ENCODE measurements around the gene ROR1.

ROR1 gene

DNA sequence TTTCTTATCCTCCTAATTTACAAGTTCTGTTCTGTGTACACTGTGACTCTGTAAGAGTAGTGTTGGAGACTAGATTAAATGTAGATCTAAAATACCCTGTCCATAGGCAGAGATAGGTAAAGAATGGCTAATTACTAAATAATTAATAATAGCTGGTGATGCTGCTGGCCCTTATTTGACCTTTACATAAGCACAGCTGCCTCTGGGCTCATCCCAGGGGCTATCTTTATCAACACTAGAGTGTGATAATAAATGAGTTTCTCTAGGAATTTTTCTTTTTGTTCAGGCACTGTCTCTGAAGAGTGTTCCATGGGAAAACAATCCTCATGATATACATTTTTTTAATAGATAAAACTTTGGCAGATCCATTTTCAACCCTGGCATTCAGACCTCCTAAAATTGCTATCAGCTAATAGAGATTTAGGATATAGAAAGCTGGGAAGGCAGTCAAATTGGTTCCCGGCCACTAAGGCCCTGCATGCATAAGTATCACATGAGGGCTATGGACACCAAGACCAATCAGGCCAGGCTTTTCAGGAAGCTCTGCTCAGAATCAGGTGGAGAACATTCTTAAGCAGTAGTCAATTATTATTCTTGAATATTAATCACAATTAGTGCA lies 107.2 kb downstream of the ROR1 start:
- H3K4me3 ChIP-seq (ENCODE audit: control insufficient read depth, low read depth, low read length) = no peak overlapping the region
- TF ChIP-seq, protein P1, sequence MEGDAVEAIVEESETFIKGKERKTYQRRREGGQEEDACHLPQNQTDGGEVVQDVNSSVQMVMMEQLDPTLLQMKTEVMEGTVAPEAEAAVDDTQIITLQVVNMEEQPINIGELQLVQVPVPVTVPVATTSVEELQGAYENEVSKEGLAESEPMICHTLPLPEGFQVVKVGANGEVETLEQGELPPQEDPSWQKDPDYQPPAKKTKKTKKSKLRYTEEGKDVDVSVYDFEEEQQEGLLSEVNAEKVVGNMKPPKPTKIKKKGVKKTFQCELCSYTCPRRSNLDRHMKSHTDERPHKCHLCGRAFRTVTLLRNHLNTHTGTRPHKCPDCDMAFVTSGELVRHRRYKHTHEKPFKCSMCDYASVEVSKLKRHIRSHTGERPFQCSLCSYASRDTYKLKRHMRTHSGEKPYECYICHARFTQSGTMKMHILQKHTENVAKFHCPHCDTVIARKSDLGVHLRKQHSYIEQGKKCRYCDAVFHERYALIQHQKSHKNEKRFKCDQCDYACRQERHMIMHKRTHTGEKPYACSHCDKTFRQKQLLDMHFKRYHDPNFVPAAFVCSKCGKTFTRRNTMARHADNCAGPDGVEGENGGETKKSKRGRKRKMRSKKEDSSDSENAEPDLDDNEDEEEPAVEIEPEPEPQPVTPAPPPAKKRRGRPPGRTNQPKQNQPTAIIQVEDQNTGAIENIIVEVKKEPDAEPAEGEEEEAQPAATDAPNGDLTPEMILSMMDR (conservative IDR thresholded peaks at IDR 0.05; ENCODE audit: control insufficient read depth, insufficient read depth, low read depth, low read length) = no peak
- no peak for DNase-seq (ENCODE audit: low read depth)

DNA sequence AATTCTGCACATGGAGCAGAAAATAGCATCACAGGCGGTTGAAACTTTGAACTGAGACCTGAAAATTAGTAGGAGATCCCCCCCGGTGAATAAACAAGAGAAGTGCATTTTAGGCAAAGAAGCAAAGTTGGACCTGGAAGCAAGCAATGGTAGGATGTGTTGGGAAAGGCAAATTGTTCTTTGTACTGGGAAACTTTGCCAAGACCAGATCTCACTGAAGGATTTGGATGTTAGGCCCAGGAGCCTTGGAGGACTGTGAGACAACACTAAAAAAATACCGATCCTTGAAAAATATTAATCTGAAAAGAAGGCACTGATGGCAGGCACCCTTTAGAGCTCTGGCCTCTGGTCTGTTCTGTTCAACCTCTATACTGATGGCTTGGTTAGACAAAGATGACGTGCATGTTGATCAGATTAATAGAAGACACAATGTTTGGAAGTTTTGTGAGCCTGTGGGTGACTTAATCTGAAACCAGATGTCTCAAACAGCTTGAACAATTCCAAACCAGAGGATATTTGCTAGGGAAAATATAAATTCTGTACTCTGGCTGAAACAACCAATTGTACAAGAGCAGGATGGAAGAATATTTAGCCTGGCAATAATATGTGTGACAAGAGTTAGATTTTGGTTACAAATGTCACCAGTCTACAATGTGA lies 108.4 kb downstream of the ROR1 start:
- DNase-seq (ENCODE audit: low read depth) = peak; percentile 77
- H3K4me3 ChIP-seq (ENCODE audit: control insufficient read depth, low read depth, low read length) = no peak overlapping the region
- TF ChIP-seq, protein P1 (conservative IDR thresholded peaks at IDR 0.05; ENCODE audit: control insufficient read depth, insufficient read depth, low read depth, low read length) = no peak

DNA sequence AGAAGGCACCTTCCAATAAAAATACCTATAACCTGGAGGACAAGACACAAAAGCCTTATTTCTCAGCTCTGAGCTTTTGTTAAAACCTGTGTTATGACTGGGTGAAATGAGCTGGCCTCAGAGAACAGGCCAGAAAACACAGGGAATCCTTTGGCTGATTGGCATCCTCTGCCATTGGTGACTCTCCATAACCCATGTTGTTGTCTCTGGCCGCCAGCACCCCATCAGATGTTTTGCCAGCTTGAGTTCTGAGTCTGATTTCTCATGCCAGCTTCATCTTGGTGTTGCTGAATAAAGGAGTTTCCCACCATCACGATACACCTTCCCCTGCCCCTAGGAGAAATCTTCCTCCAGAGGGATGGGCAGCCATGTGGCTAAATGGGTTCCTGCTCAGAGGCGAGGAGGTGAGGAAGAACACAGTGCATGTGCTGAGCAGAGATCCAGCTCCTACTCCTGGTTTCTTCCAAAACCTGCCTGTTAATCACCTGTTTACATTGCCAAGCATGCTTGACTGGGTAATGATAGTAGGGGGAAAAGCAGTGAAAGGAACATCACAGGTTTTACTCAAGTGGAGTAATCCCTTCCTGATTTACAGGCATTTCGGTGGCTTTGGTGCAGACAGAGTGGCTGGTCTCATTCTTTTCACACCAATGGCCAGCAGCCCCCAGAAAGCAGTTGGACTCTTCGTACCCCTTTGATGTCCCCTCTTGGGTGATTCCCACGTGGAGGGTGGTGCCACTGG lies 109.8 kb downstream of the ROR1 start:
- H3K4me3 ChIP-seq (ENCODE audit: control insufficient read depth, low read depth, low read length) = no peak overlapping the region
- TF ChIP-seq, protein P1 (conservative IDR thresholded peaks at IDR 0.05; ENCODE audit: control insufficient read depth, insufficient read depth, low read depth, low read length) = no peak
- no peak for DNase-seq (ENCODE audit: low read depth)

DNA sequence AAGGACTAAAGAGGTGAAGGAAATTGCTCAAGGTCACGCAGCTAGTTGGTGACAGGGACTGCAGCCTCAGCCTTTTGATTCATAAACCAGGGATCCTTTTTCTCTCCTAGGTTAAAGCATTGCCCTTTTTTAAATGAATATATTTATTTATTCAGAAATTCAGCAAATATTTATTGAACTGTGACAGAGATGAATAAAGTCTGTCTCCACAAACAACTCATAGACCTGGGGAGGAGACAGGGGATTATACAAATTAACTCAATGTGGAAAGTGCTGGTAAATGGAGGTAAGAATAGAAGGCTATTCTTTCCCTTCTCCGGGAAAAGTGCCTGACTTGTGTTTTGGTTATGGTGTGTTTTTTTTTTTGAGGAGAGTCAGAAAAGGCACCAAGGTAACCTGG lies 110.7 kb downstream of the ROR1 start:
- DNase-seq (ENCODE audit: low read depth) = no peak
- no peak overlapping the region for H3K4me3 ChIP-seq (ENCODE audit: control insufficient read depth, low read depth, low read length)
- TF ChIP-seq, protein P1 (conservative IDR thresholded peaks at IDR 0.05; ENCODE audit: control insufficient read depth, insufficient read depth, low read depth, low read length) = no peak

DNA sequence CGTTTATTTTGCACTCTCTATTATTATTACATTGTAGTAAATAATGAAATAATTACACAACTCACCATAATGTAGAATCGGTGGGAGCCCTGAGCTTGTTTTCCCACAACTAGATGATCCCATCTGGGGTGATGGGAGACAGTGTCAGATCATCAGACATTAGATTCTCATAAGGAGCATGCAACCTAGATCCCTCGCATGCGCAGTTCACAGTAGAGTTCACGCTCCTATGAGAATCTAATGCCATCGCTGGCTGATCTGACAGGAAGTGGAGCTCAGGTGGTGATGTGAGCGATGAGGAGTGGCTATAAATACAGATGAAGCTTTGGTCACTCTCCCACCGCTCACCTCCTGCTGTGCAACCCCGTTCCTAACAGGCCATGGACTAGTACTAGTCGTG lies 112.1 kb downstream of the ROR1 start:
- TF ChIP-seq, protein P1 (conservative IDR thresholded peaks at IDR 0.05; ENCODE audit: control insufficient read depth, insufficient read depth, low read depth, low read length) = no peak
- DNase-seq (ENCODE audit: low read depth) = no peak
- no peak overlapping the region for H3K4me3 ChIP-seq (ENCODE audit: control insufficient read depth, low read depth, low read length)

DNA sequence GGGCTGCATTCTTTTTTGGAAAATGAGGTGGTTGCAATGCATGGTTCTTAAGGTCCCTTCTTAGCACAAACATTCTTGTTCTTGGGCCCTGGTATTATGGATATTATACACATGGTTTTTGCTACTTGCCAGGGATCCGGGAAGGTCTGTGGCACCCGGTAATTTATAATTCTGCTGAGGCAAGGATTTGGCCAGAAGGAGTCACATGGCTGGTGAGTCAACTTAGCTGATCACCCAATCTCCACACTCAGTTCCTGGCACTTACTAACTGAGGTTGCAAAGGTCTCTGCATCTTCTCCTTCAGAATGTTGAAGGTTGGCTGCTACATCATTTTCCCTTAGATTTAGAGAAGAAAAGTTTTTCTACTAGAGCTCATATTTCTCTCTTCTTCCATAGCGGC lies 112.5 kb downstream of the ROR1 start:
- H3K4me3 ChIP-seq (ENCODE audit: control insufficient read depth, low read depth, low read length) = no peak overlapping the region
- peak; percentile 76 for DNase-seq (ENCODE audit: low read depth)
- TF ChIP-seq, protein P1 (conservative IDR thresholded peaks at IDR 0.05; ENCODE audit: control insufficient read depth, insufficient read depth, low read depth, low read length) = no peak
